Measurements from ENCODE around the gene ABTB1. TPM values are rescaled to one million over a fixed set of nuclear protein-coding genes. Genes with fewer than 3 reads are reported as not detected.
A peak's percentile ranks its signal among the peaks of the same experiment; 100 is the strongest.

Gene ABTB1
- polyA plus RNA-seq (ENCODE audit: insufficient read length in 12 of 12), result 10 to 100 TPM in 10 of 12 donors, 1 to 10 TPM in 1, not detected in 1; 9.9 to 23.0 (median 12.8) TPM
- long read RNA-seq, donor 1, partial matches to known transcripts, result 0 of 3 reads
- long read RNA-seq, donor 1, other reads (novel, unspliced or antisense), result 0 of 3 reads
- long read RNA-seq, donor 2, partial matches to known transcripts, result 0 of 2 reads
- long read RNA-seq, donor 2, other reads (novel, unspliced or antisense), result 0 of 2 reads
- long read RNA-seq, donor 3, partial matches to known transcripts, result 0 of 2 reads
- long read RNA-seq, donor 3, other reads (novel, unspliced or antisense), result 0 of 2 reads
- long read RNA-seq, donor 4, partial matches to known transcripts, result 0 of 2 reads
- long read RNA-seq, donor 4, other reads (novel, unspliced or antisense), result 0 of 2 reads
- long read RNA-seq, donor 5, partial matches to known transcripts, result 0 of 4 reads
- long read RNA-seq, donor 5, other reads (novel, unspliced or antisense), result 0 of 4 reads
- long read RNA-seq, donor 6, partial matches to known transcripts, result 0 of 1 reads
- long read RNA-seq, donor 6, other reads (novel, unspliced or antisense), result 0 of 1 reads
- long read RNA-seq, donor 7, result 0 reads
- long read RNA-seq, donor 8, transcript ABTB1-201 (12 exons, 1,965 nt), result major isoform, 5 of 7 reads
- long read RNA-seq, donor 8, partial matches to known transcripts, result 0 of 7 reads
- long read RNA-seq, donor 8, other reads (novel, unspliced or antisense), result 0 of 7 reads
- long read RNA-seq, donor 9, partial matches to known transcripts, result 0 of 1 reads
- long read RNA-seq, donor 9, other reads (novel, unspliced or antisense), result 0 of 1 reads
- long read RNA-seq, donor 10, partial matches to known transcripts, result 0 of 3 reads
- long read RNA-seq, donor 10, other reads (novel, unspliced or antisense), result 0 of 3 reads
- long read RNA-seq, donor 11, partial matches to known transcripts, result 0 of 1 reads
- long read RNA-seq, donor 11, other reads (novel, unspliced or antisense), result 0 of 1 reads

DNA sequence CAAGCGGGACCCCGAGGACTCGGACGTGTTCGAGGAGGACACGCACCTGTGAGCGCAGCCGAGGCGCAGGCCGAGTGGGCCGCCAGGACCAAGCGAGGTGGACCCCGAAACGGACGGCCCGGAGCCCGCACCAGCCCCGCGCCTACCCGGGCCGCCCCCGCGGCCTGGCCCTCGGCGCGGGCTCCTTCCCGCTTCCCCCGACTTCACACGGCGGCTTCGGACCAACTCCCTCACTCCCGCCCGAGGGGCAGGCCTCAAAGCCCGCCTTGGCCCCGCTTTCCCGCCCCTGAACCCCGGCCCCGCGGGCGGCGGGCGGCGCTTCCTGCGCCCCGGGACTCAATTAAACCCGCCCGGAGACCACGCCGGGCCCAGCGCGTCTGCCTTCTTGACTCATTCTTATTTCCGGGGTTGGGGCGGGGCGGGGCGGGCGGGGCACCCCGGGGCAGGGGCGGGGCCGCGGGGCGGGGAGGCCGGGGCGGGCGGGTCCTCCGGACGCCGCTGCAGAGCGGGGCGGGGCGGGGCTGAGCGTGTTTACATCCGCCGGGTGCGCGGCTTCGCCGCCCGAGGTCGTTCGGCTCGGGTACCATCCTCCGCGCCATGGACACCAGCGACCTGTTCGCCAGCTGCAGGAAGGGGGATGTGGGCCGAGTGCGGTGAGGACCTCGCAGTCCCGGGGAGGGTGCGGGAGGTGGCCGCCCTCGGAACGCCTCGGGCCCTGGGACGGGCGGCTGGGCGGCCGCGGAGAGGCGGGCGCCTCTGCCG is at the start of gene ABTB1:
TSS of gene ABTB1 (plus strand) at position 524 of the 762 bp plus-strand sequence. CDS start at position 598, 74 bp downstream.
- DNase-seq, result peak; percentile 68

DNA sequence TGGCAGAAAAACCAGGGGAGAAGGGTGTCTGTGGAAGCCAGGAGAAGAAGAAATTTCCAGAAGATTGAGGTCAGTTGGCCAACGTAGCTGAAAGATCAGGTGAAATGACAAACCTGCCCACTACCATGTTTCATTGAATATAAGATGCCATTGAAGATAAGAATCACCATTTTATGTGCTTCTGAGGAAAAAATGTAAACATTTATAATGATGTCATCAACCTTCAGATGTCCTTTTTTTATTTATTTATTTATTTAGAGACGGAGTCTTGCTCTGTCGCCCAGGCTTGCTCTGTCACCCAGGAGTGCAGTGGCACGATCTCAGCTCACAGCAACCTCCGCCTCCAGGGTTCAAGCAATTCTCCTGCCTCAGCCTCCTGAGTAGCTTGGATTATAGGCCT is 48.7 kb upstream of the ABTB1 start:
- no peak for DNase-seq

DNA sequence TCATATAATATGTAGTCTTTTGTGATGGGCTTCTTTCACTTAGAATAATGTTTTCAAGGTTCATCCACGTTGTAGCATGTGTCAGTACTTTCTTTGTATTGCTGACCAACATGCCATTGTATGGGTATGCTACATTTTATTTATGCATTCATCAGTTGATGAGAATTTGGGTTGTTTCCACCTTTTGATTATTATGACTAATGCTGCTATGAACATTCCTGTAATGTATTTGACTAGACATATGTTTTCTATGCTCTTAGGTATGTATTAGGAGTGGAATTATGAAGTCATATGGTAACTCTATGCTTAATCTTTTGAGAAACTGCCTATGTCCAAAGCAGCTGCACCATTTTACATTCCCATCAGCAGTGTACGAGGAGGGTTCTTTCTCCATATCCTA is 46.9 kb upstream of the ABTB1 start:
- no peak for DNase-seq

DNA sequence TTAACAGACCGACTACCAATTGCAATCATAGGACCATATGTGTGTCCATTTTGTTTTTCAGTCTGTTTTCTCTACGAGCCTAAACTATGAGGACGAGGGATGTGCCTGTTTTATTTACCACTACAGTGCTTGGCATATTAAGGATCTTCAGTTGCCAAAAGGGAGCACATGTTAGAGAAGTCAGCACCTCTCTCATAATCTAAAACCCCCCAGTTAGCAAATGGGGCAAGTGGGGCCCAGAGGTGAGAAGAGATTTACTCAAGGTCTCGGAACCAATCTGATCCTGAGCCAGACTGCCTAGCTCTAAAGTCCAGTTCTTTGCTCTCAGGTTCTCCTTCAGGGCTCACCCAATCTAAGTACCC is 44.3 kb upstream of the ABTB1 start:
- DNase-seq, result no peak

DNA sequence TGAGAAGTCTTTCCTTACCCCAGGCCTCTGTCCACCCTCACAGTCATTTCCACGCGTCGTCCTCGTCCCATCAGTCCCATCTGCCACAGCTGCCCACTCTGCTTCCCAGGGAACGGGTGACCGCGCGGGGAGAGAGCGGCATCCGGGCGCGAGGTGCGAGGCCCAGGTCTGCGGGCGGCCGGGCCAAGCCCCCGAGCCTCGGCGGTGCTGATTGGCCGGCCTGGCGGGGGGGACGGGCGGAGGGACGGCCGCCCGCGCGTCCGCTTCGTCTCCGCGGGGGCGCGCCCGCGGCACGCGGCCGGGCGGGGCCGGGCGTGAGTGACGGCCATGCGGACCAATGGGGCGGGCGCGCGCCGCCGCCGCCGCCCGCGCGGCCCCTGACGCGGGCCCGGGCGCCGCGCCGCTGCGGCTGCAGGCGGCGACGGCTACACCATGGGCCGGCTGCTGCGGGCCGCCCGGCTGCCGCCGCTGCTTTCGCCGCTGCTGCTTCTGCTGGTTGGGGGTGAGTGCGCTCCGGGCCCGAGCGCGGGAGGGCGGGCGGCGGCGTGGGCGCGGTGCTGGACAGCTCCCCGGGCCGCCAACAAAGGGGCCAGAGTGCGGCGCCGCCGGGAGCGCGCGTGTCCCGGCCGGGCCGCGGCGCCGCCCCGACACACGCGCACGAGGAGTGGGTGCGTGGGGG is 43.8 kb upstream of the ABTB1 start, which contains the start of gene PODXL2:
TSS of gene PODXL2 (plus strand) at position 398 of the 679 bp plus-strand sequence. CDS start at position 433, 35 bp downstream.
- peak; percentile 38 for DNase-seq

DNA sequence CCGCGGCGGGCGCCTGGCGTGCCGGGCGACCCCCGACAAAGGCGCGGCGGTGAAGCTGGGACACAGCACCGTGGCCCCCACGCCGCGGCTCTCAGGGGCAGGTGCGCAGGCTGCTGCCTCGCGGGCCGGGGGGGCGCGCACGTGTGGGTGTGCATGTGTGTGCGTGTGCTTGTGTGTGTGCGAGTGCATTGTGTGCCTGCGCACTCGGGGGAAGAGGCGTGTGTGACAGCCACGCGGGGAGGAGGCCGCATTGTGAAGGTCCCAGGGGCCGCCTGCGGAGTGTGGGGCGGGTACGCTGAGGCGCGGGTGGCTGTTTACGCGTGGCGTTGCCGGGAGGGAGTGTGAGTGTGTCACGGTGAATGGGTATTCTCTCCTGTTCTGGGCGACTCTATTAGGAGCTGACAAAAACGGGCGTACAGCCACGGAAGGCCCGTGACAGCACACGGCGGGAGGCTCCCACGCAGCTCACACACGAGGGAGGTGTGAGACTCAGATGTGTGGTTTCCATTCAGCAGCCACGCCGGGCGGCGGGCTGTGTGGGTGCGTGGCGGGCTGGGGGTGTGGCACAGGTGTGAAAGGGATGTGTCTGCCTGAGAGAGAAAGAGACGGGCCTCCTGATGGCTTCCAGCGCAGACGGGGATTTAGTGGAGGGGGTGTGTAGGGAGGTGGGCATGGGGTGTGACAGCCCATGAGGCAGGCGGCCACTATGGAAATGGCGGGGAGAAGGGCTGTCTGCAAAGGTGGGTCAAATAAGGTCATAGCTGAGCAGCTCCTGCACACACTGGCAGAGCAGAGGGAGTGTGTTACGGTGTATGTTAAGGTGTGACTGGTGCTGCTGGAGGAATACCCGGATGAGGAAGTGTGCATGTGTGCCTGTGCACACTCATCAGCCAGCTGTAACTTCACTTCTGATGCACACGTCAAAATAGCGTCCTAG is 43.0 kb upstream of the ABTB1 start:
- no peak for DNase-seq

DNA sequence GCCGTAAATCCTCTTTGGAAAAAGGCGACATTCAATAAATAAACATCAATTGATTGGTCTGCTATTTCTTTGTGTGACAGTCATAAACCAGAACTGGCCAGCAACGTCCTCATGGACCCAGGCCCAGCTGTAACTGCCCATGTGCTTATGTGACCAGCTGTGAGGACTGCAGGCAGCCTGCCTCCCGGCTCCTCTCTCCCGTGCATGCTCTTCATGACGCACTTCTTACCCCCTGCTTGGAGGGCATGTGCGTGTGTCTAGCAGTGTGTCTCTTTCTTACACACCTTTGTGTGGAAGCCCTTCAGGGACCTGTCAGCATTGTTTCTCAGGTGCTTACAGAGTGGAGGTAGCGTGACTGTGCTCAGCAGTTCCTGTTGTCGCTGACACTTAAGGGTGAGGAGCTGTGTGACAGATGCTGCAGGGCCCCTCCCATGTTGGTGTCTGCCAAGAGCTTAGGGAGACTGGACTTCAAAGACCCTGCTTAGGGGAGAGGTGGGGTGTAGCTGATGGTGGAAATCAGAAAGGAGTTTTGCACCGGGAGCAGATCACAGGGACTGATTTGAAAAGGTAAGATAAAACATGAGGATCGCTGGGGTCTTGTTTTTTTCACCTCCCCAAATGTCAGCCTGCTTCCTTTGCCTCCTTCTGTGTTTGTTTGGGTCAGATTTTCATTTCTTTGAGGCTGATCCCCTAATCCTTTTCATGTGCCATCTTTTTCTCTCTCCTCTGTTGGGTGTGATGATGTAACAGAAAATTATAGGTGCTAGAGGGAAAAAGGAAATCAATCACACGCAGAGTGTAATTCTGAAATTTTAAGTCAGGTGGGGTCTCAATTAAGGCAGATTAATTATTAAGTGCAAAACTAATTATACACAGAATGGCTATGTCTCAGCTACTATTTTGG is 41.7 kb upstream of the ABTB1 start:
- no peak for DNase-seq

DNA sequence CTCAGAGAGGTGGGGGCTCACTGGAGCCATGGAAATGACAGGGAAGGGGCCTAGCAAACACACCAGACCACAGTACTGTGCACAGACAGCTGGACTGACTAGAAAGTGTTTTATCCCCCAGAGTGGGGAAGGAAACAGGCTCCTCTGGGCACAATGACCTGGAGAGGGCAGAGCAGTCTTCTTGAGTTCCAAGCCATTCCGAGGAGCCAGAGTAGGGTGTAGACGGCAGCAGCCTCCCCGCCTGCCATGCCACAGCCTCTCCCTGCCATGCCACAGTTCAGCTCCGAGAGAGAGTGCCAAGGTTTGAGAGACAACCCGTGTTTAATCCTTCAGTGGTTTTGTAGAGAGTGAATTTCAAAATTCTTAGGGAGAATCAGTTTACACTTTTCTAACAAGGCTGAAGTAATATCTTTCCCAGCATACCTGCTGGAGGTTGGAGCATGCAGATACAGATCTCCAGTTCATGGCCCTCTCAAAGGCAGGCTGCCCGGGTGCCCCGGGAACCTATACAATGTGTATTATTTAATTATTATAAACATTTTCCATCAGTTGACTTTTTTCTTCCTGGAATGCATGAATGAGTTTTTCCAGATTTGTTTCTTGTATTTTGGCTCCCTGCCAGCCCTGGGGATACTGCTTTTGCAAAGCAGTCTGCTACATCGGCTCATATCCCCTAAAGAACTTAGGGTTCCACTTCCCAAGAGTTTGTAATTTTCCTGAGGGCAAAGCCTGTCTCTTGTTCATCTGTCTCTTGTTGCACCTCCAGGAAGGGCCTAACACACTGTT is 40.5 kb upstream of the ABTB1 start:
- DNase-seq, result peak; percentile 39

DNA sequence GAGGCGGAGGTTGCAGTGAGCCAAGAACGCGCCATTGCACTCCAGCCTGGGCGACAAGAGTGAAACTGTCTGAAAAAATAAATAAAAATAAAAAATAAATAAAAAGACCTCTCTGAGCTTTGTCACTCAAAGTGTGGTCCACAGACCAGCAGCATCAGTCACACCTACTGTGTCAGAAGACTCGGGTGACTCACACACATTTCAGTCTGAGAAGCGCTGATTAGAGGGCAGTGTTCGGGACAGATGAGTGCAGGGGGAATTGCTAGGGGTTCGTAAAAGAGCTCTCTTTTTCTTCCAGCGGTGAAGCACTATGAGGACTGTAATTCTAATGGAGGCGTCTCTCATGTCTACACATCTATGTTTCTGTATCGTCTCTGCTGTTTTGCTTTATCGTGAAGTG is 38.1 kb upstream of the ABTB1 start:
- DNase-seq, result no peak

DNA sequence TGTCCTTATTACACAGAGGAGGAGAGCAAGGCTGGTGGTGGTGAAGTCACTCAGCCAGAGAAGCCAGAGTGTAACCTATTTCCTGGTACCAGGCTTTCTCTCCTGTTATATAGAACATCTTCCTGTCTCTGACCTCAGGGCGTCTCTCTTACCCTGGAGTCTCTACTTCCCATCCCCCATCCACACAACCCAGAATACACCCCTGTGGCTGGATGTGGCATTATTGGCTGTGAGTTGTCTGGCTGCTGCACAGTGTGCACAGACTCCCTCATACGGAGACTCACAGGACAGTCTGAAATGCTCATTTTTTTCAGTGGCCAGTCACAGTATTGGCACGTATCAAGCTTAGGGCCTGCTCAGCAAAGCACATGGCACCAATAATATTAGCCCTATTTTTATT is 35.2 kb upstream of the ABTB1 start:
- no peak for DNase-seq

DNA sequence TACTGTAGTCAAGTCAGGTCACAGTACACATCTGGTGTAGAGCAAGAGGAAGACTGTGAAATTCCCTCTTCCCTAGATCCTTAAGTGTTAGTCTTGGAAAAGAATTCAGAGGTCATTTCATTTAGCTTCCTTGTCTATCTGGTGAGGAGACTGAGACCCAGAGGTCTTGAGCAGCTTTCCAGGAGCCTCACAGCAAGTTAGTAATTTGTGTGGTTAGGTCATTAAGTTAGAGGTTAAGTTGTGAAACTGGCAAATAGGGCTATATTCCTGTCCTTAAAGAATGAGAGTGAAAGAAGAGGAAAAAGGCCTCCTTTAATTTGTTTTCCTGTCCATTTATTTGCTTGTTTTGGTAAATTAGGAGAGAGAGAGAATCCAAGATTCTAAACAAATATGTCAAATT is 34.8 kb upstream of the ABTB1 start:
- no peak for DNase-seq

DNA sequence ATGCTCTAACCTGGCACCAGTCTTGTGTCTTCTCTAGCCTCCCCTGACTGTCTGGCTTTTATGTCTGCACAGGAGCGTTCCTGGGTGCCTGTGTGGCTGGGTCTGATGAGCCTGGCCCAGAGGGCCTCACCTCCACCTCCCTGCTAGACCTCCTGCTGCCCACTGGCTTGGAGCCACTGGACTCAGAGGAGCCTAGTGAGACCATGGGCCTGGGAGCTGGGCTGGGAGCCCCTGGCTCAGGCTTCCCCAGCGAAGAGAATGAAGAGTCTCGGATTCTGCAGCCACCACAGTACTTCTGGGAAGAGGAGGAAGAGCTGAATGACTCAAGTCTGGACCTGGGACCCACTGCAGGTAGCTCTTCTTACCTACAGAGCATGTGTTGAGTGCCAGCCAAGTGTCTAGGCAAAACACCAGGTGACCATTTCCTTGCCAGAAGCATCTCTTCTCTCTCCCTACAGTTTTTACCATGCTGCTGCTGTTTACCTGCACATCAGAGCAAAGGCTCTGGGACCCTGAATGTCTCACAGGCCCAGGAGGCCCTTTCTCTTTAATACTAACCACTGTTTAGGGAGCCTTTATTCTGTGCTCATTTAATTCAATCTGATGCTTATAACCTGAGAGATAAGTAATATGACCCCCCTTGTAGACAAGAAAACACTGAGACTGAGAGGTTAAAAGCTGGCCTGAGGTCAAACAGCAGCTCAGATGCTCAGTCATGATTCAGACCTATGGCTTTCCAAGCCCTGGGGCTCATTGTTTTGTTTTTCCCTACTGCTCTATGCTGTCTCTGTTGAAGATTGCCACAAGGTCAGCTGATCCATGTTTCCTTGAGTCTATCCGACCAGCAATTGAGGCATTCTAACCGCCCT is 33.3 kb upstream of the ABTB1 start:
- no peak for DNase-seq

DNA sequence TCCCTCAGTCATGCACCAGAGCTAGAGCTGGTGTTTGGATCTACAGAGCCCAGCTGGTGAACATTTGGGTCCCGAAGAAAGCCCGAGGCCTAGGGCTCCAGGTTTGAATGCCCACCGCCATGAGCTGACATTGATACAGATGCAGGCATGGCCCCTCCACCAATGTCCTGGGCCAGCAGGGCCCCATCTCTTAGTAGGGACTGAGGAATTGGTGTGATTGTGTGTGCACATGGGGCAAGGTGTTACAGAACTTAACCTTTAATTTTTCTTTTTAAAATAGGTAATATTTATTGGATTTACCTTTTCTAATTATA is 32.8 kb upstream of the ABTB1 start:
- DNase-seq, result no peak

DNA sequence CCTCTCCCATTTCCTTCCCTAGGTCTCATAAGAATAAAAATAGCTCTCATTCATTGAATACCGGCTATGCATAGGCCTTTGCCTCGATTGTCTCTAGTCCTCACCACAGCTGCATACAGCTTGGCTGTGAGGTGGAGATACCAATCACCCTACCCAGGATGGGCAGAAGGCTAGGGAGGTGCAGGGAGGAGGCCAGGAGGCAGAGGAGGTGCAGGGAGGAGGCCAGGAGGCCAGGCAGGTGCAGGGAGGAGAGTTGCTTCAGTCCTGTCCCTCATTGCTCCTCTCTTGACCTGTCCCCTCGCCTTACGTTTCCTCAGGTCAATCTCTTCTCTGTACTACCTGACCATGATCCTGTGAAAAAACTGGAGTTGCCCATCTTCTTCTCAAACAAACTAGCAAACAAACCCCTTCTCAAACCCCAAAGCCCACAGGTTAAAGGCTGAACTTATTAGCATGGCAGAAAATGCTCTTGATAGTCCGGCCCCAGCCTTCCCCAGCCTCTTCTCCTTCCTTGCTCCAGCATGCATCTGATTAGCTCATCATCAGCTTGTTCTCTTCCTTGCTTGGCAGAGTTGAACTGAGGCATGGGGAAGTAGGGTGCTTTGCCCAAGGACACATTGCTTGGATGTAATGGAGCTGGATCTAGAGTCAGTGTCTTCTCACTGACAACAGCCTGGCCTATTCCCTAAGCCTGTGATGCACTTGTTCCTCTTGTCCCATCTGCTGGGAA is 27.9 kb upstream of the ABTB1 start:
- DNase-seq, result no peak

DNA sequence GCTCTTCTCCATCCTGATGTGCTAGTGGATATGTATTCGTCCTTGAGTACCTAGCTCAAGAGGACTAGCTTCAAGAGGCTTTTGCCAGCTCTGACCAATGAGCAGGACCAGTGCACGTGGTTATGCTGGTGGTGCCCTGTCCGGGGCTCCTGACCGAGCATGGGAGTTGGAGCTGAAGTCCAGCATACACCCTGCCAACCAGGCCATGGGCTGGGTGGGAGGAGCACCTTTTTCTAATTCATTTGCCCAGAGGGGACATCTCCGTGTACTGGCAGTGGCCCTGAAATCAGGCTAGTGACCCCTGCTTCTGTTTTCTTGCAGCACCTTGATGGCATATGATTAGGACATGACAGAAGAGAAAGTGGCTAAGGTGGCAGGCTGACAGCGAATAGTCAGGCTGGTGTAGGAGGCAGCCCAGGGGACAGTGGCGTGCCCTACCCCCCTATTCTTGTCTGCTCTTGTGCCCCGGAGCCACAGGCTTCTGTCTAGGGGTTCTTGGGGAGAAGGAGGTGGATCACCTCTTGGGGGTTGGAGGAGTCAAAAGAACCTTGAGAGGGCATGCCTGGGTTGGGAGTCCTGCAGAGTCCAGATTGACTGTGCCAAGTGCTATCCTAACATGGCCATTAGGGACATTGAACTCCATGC is 27.3 kb upstream of the ABTB1 start:
- DNase-seq, result no peak

DNA sequence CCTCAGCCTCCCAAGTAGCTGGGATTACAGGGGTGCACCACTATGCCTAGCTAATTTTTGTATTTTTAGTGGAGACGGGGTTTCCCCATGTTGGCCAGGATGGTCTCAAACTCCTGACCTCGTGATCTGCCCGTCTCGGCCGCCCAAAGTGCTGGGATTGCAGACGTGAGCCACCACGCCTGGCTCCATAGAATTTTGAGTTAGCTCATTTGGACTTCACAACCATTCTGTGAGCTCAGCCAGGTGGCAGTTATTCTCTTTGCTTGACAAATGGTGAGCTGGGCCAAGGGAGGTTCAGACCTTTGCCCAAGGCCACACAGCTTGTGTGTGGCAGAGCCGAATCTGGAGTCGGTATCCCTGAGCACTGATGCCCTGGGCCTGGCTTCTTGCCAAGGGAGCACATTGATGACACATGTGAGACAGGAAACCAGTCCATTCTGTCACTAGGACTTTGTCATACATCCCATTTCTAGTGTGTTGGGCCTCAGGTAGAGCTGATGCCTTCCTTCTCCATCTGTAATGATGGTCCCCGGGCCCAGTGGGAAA is 26.2 kb upstream of the ABTB1 start:
- DNase-seq, result no peak

All from muscle of arm (tissue), 14 donors.